ACC112 (cell line): Measurements from ENCODE around the gene PLPP4.

ENCODE experiments used
- H2AFZ ChIP-seq: fragments of 200-600 bp; sonication (generic); one replicate; pipeline ENCODE4 v1.6.0; 2017; ENCODE audit warnings: antibody characterized with exemption, low read length; ENCODE audit not compliant: unreplicated experiment
- H3K27ac ChIP-seq: fragments of 200-600 bp; sonication (generic); 2 replicates; pipeline ENCODE4 v1.5.1; 2014; ENCODE audit warnings: low read depth, mild to moderate bottlenecking, antibody characterized with exemption, low read length, moderate library complexity
- H3K27me3 ChIP-seq: fragments of 200-600 bp; sonication (generic); 2 replicates; pipeline ENCODE4 v1.6.1; 2014; ENCODE audit warnings: mild to moderate bottlenecking, antibody characterized with exemption, low read length, moderate library complexity, mixed read lengths; ENCODE audit not compliant: insufficient read depth
- H3K36me3 ChIP-seq: fragments of 200-600 bp; sonication (generic); 2 replicates; pipeline ENCODE4 v1.6.1; 2016; ENCODE audit warnings: mild to moderate bottlenecking, antibody characterized with exemption, low read length, moderate library complexity, mixed read lengths; ENCODE audit not compliant: insufficient read depth
- H3K4me1 ChIP-seq: fragments of 200-600 bp; sonication (generic); one replicate; pipeline ENCODE4 v1.6.1; 2016; ENCODE audit warnings: low read length, mixed read lengths; ENCODE audit not compliant: insufficient read depth, unreplicated experiment, control insufficient read depth
- H3K4me3 ChIP-seq: fragments of 200-600 bp; sonication (generic); 2 replicates; pipeline ENCODE4 v1.5.1; 2014; ENCODE audit warnings: mild to moderate bottlenecking, low read depth, low read length
- H3K79me2 ChIP-seq: fragments of 200-600 bp; sonication (generic); one replicate; pipeline ENCODE4 v1.6.0; 2016; ENCODE audit warnings: low read length; ENCODE audit not compliant: control insufficient read depth, unreplicated experiment, insufficient read depth

The PLPP4 gene

GRCh38 chr10:120607016-120607709 lies 150.1 kb downstream of the PLPP4 start:
- no peaks in the 10 kb centered on the region for H3K79me2 ChIP-seq
- H3K4me1 ChIP-seq: no peaks in the 10 kb centered on the region
- no peak overlapping the region for H2AFZ ChIP-seq
- H3K4me3 ChIP-seq: no peak overlapping the region
- no peak overlapping the region; the same call in 1 of the 2 replicates for H3K27ac ChIP-seq
- no peaks in the 10 kb centered on the region for H3K36me3 ChIP-seq
- no peaks in the 10 kb centered on the region for H3K27me3 ChIP-seq

DNA sequence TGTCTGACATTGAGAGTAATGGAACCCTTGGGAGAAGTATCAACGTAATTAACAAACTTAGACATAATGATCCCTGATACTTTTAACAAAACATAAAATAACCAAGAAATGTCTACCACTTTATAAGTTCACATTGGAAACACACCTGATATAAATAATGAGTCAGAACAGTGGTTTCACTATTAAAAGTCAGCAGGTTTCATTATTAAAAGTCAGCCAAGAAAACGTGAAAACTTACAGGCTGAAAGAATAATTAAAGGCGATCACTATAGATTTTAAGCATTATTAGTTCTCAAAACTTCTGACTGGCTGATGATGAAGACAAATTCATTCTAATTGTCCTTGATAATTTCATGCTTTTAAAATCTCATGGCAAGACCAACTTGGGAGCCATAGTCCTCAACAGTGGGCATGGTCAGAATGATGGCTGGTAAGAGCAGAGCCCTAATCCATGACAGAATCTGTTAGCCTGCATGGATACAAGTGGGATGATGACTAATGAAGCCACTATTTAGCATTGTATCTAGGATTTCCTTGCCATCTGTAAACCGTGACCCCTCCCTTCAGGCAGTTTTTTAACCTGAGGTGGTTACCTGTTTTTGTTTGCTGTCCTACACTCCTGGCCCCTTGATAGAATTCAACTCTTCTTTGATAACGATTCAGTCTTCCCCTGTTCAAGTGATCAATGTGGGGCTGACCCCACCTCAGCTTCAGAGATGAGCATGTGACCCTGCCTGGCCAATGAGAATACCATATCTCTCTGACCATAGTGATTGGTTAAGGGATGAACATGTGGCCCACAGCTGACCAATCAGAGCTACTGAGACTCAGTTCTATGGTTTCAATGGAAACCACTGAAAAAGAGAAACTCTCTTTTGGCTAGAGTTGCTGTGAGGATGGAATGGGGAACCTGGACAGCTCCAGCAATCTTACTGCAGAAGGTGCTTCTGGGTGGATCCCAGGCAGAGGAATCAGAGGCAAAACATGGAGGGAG lies 151.0 kb downstream of the PLPP4 start:
- no peaks in the 10 kb centered on the region for H3K27me3 ChIP-seq
- H3K4me1 ChIP-seq: no peaks in the 10 kb centered on the region
- H3K79me2 ChIP-seq: no peaks in the 10 kb centered on the region
- H3K36me3 ChIP-seq: no peaks in the 10 kb centered on the region
- no peak overlapping the region for H3K27ac ChIP-seq
- no peak overlapping the region for H2AFZ ChIP-seq
- no peak overlapping the region for H3K4me3 ChIP-seq

DNA sequence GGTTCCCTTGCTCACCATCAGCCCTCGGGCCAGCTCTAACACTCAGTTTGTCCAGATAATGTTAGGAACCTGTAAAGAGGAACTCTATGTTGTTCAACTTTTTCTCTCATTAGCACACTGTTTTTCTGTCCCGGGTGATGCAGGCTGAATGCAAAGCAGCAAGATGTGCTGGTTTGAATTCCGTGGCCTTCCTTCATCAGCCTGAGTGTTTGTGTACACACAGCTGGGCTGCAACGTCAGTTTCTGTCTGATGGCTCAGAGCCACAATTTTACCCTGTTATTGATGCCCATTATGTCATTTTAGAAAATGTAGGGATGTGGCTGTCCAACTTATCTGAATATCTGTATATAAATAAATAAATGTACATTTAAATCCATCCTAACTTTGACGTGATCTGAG lies 152.0 kb downstream of the PLPP4 start:
- no peaks in the 10 kb centered on the region for H3K4me1 ChIP-seq
- H3K27ac ChIP-seq: no peak overlapping the region
- H2AFZ ChIP-seq: no peak overlapping the region
- no peak overlapping the region for H3K4me3 ChIP-seq
- no peaks in the 10 kb centered on the region for H3K27me3 ChIP-seq
- no peaks in the 10 kb centered on the region for H3K79me2 ChIP-seq
- no peaks in the 10 kb centered on the region for H3K36me3 ChIP-seq

DNA sequence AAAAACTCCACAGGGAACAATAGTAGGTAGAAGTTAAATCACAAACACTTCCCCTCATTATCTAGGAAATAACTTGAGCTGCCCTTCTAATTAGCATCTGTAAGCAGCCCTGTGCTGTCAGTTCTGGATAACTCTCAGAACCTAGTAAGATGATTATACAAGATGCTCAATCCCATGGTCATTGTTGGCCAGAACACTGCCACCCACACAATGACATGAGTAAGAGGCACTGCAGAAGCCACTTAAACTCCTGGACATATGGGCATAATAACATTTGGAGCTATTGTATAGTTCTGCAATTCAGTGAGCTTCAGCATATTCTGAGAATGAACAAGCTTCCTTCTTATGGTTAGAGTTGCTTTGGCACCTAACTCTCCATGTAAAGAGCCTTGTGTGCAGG lies 153.8 kb downstream of the PLPP4 start:
- H3K79me2 ChIP-seq: no peaks in the 10 kb centered on the region
- no peak overlapping the region for H3K4me3 ChIP-seq
- no peaks in the 10 kb centered on the region for H3K36me3 ChIP-seq
- H2AFZ ChIP-seq: no peak overlapping the region
- no peak overlapping the region for H3K27ac ChIP-seq
- H3K27me3 ChIP-seq: no peaks in the 10 kb centered on the region
- no peaks in the 10 kb centered on the region for H3K4me1 ChIP-seq

DNA sequence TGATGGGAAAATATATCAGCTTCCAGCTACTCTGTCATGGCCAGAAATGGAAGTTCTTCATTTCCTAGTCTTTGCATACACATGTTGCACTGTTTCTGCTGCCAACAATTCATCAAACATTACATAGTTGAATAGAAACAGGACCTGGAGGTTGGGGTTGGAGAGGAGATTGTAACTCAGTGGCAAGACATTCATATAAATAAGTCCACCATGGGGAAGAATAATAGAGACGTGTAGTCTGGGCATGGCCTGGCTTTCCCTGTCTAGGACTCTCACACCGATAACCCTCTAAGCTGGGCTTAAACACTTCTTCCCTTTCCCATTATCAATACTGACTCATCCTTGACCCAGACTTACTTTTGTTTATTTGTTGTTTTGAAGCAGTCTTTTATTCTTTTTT lies 155.7 kb downstream of the PLPP4 start:
- no peak overlapping the region for H3K4me3 ChIP-seq
- no peaks in the 10 kb centered on the region for H3K79me2 ChIP-seq
- no peaks in the 10 kb centered on the region for H3K4me1 ChIP-seq
- H2AFZ ChIP-seq: no peak overlapping the region
- H3K27ac ChIP-seq: no peak overlapping the region
- no peaks in the 10 kb centered on the region for H3K36me3 ChIP-seq
- no peaks in the 10 kb centered on the region for H3K27me3 ChIP-seq

GRCh38 chr10:120613180-120613579 lies 156.2 kb downstream of the PLPP4 start:
- Histone ChIP-seq H3K4me3 (no peak overlapping the region), H3K27me3 (no peaks in the 10 kb centered on the region), H3K79me2 (no peaks in the 10 kb centered on the region), H3K36me3 (no peaks in the 10 kb centered on the region), H2AFZ (no peak overlapping the region), H3K27ac (no peak overlapping the region), H3K4me1 (no peaks in the 10 kb centered on the region)

GRCh38 chr10:120614680-120615079 lies 157.7 kb downstream of the PLPP4 start:
- H3K36me3 ChIP-seq: no peaks in the 10 kb centered on the region
- H3K4me1 ChIP-seq: no peaks in the 10 kb centered on the region
- no peak overlapping the region for H2AFZ ChIP-seq
- no peaks in the 10 kb centered on the region for H3K79me2 ChIP-seq
- H3K27me3 ChIP-seq: no peaks in the 10 kb centered on the region
- no peak overlapping the region for H3K4me3 ChIP-seq
- no peak overlapping the region for H3K27ac ChIP-seq

DNA sequence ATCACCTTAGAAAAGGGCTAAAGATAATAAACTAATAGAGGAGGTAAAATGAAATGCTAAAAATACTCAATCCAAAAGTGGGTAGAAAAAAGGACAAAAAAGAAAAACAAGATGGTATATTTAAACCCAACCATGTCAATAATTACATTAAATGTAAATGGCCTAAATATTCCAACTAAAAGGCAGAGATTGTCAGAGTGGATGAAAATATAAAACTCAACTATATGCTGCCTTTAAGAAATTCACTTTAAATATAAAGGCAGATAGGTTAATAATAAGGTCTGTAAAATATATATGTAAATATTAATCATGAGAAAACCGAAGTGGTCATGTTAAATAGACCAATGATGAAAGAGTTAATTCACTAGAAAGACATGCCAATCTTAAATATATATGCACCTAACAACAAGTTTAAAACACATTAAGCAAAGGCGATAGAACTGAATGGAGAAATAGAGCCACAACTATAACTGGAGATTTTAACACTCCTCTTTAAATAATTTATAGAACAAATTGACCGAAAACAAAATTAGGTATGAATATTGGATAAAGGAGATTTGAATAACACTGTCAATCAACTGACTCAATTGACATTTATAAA lies 159.4 kb downstream of the PLPP4 start:
- Histone ChIP-seq H3K36me3 (no peaks in the 10 kb centered on the region), H3K79me2 (no peaks in the 10 kb centered on the region), H3K4me1 (no peaks in the 10 kb centered on the region), H3K27ac (no peak overlapping the region), H3K27me3 (no peaks in the 10 kb centered on the region), H3K4me3 (no peak overlapping the region), H2AFZ (no peak overlapping the region)

GRCh38 chr10:120628197-120628596 lies 171.2 kb downstream of the PLPP4 start:
- Histone ChIP-seq H3K79me2 (no peaks in the 10 kb centered on the region), H3K27me3 (no peaks in the 10 kb centered on the region), H2AFZ (no peak overlapping the region), H3K36me3 (no peaks in the 10 kb centered on the region), H3K27ac (no peak overlapping the region), H3K4me3 (no peak overlapping the region), H3K4me1 (no peaks in the 10 kb centered on the region)

DNA sequence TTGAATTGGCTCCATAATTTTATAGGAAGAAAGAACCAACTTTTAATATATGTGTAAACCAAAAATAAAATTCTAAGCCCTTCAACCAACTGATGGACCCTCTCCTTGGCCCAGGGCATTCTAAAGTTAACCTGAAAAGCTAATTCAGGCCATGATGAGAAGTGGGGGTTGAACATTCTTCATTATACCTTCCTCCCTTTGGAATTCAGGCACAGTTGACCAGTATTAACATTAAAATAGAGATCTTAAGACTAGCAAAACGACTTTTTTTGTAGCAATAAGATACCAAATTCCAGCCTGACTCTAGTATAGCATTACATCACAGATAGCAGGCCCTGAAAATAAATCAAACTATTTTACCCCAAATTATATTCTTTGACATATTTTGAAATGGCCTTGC lies 173.2 kb downstream of the PLPP4 start:
- no peaks in the 10 kb centered on the region for H3K4me1 ChIP-seq
- H2AFZ ChIP-seq: no peak overlapping the region
- H3K4me3 ChIP-seq: no peak overlapping the region
- H3K36me3 ChIP-seq: no peaks in the 10 kb centered on the region
- H3K27me3 ChIP-seq: no peaks in the 10 kb centered on the region
- no peaks in the 10 kb centered on the region for H3K79me2 ChIP-seq
- H3K27ac ChIP-seq: no peak overlapping the region
